Measurements from ENCODE around the gene DEPDC1B. TPM values are rescaled to one million over a fixed set of nuclear protein-coding genes. Genes with fewer than 3 reads are reported as not detected.

Gene DEPDC1B
- total RNA-seq, 1 experiment from 2014 or later = 29.2 TPM

GRCh38 chr5:60673334-60673733 lies 26.6 kb downstream of the DEPDC1B start:
- DNase-seq = no peak
- Histone ChIP-seq H3K36me3 (ENCODE audit: low read depth) (no peaks in the 10 kb centered on the region), H3F3A (ENCODE audit: insufficient read depth, low read depth) (no peaks in the 10 kb centered on the region), H4K20me1 (ENCODE audit: insufficient read depth) (no peaks in the 10 kb centered on the region), H3K4me2 (no peak overlapping the region), H2AFZ (no peak overlapping the region), H3K27me3 (ENCODE audit: insufficient read depth, low read depth) (no peaks in the 10 kb centered on the region), H3K9me3 (ENCODE audit: insufficient read depth, low read depth) (no peaks in the 10 kb centered on the region), H3K4me1 (replicated peaks; ENCODE audit: insufficient read depth) (no peaks in the 10 kb centered on the region), H3K27ac (no peak overlapping the region), H3K4me3 (no peak overlapping the region), H3K9me2 (ENCODE audit: insufficient read depth) (no peaks in the 10 kb centered on the region), H3K79me2 (ENCODE audit: low read depth) (0 out of 2 replicates have a peak, but pooled peaks cover 4% of the 10 kb centered on the region)
- intact Hi-C loops (cut with micrococcal nuclease; ENCODE audit: unreplicated experiment) = loop anchor here (10.0 kb wide), 2 partner anchors 251 to 381 kb away; no protein-coding TSS in a partner anchor
- TF ChIP-seq EZH2 (IDR thresholded peaks at IDR 0.05; ENCODE audit: low read depth) = no peak
- no peak for TF ChIP-seq CTCF (conservative IDR thresholded peaks at IDR 0.05)
- ChIA-PET POLR2A (ENCODE audit: unreplicated experiment) (no interaction called here), CTCF (no interaction called here)
- no TSS peak for BruUV-seq (replicated peaks)

- ChIA-PET POLR2A (ENCODE audit: unreplicated experiment) (no interaction called here), CTCF (no interaction called here)
- no peaks in the 10 kb centered on the region for H3K9me3 ChIP-seq (ENCODE audit: insufficient read depth, low read depth)
- no peaks in the 10 kb centered on the region for H3F3A ChIP-seq (ENCODE audit: insufficient read depth, low read depth)
- no peak overlapping the region for H2AFZ ChIP-seq
- H3K79me2 ChIP-seq (ENCODE audit: low read depth) = 0 out of 2 replicates have a peak, but pooled peaks cover 4% of the 10 kb centered on the region
- no peaks in the 10 kb centered on the region for H3K27me3 ChIP-seq (ENCODE audit: insufficient read depth, low read depth)
- no peaks in the 10 kb centered on the region for H3K9me2 ChIP-seq (ENCODE audit: insufficient read depth)
- no peak overlapping the region for H3K4me2 ChIP-seq
- intact Hi-C loops (cut with micrococcal nuclease; ENCODE audit: unreplicated experiment) = loop anchor here (10.0 kb wide), 2 partner anchors 252 to 382 kb away; no protein-coding TSS in a partner anchor
- no peaks in the 10 kb centered on the region for H3K4me1 ChIP-seq (replicated peaks; ENCODE audit: insufficient read depth)
- no peaks in the 10 kb centered on the region for H3K36me3 ChIP-seq (ENCODE audit: low read depth)
- H3K4me3 ChIP-seq = no peak overlapping the region
- DNase-seq = no peak
- no peaks in the 10 kb centered on the region for H4K20me1 ChIP-seq (ENCODE audit: insufficient read depth)
- no peak overlapping the region for H3K27ac ChIP-seq
- TF ChIP-seq EZH2 (IDR thresholded peaks at IDR 0.05; ENCODE audit: low read depth) = no peak
- no peak for TF ChIP-seq CTCF (conservative IDR thresholded peaks at IDR 0.05)
- no TSS peak for BruUV-seq (replicated peaks)
Measured at GRCh38 chr5:60672693-60673264, 27.2 kb downstream of the DEPDC1B start.

GRCh38 chr5:60671899-60672692 lies 27.9 kb downstream of the DEPDC1B start:
- 0 out of 2 replicates have a peak, but pooled peaks cover 4% of the 10 kb centered on the region for H3K79me2 ChIP-seq (ENCODE audit: low read depth)
- CTCF ChIA-PET = no interaction called here

More at GRCh38 chr5:60671899-60672692, 27.9 kb downstream of the DEPDC1B start:
- DNase-seq = no peak
- no TSS peak for BruUV-seq (replicated peaks)
- no peak overlapping the region for H2AFZ ChIP-seq
- no peak overlapping the region for H3K4me2 ChIP-seq
- no peak overlapping the region for H3K27ac ChIP-seq
- no peaks in the 10 kb centered on the region for H3F3A ChIP-seq (ENCODE audit: insufficient read depth, low read depth)
- no peaks in the 10 kb centered on the region for H3K36me3 ChIP-seq (ENCODE audit: low read depth)
- TF ChIP-seq EZH2 (IDR thresholded peaks at IDR 0.05; ENCODE audit: low read depth) (no peak), CTCF (conservative IDR thresholded peaks at IDR 0.05) (no peak)
- H3K9me3 ChIP-seq (ENCODE audit: insufficient read depth, low read depth) = no peaks in the 10 kb centered on the region
- H3K4me3 ChIP-seq = no peak overlapping the region
- no peaks in the 10 kb centered on the region for H3K27me3 ChIP-seq (ENCODE audit: insufficient read depth, low read depth)
- POLR2A ChIA-PET (ENCODE audit: unreplicated experiment) = no interaction called here
- no peaks in the 10 kb centered on the region for H4K20me1 ChIP-seq (ENCODE audit: insufficient read depth)
- intact Hi-C loops (cut with micrococcal nuclease; ENCODE audit: unreplicated experiment) = loop anchor here (10.0 kb wide), 2 partner anchors 253 to 383 kb away; no protein-coding TSS in a partner anchor
- no peaks in the 10 kb centered on the region for H3K4me1 ChIP-seq (replicated peaks; ENCODE audit: insufficient read depth)
- no peaks in the 10 kb centered on the region for H3K9me2 ChIP-seq (ENCODE audit: insufficient read depth)
